Neural cell (in vitro differentiated cells): Measurements from ENCODE around the gene FAS. TPM values are rescaled to one million over a fixed set of nuclear protein-coding genes. Genes with fewer than 3 reads are reported as not detected.

ENCODE experiments used
- H2AFZ ChIP-seq: fragments of 200-600, 300-800 bp; sonication (generic), shearing (Covaris generic); 2 replicates; pipeline ENCODE4 v1.6.0; 2014; ENCODE audit warnings: low read depth, mild to moderate bottlenecking, antibody characterized with exemption, low read length, moderate library complexity
- H3F3A ChIP-seq: fragments of 200-600 bp; shearing (Covaris generic); 2 replicates; pipeline ENCODE4 v1.6.1; 2016; ENCODE audit warnings: mild to moderate bottlenecking, moderate library complexity, mixed read lengths, antibody characterized with exemption, low read length; ENCODE audit not compliant: insufficient read depth, poor library complexity, severe bottlenecking
- H3K27ac ChIP-seq: fragments of 200-600, 300-800 bp; sonication (generic), shearing (Covaris generic); 2 replicates; pipeline ENCODE4 v1.5.1; 2014; ENCODE audit warnings: mild to moderate bottlenecking, low read length, moderate library complexity
- H3K27me3 ChIP-seq: fragments of 300-800, 200-600 bp; sonication (generic), shearing (Covaris generic); 2 replicates; pipeline ENCODE4 v1.6.0; 2014; ENCODE audit warnings: mild to moderate bottlenecking, low read depth, low read length, moderate library complexity; ENCODE audit not compliant: insufficient read depth
- H3K36me3 ChIP-seq: fragments of 300-800, 200-600 bp; sonication (generic), shearing (Covaris generic); 2 replicates; pipeline ENCODE4 v1.5.1; 2014; ENCODE audit warnings: mild to moderate bottlenecking, antibody characterized with exemption, low read length, moderate library complexity; ENCODE audit not compliant: insufficient read depth
- H3K4me2 ChIP-seq: fragments of 300-800, 200-600 bp; sonication (generic), shearing (Covaris generic); 2 replicates; pipeline ENCODE4 v1.6.0; 2014; ENCODE audit warnings: mild to moderate bottlenecking, low read length
- H3K4me3 ChIP-seq: fragments of 300-800, 200-600 bp; sonication (generic), shearing (Covaris generic); 2 replicates; pipeline ENCODE4 v1.5.1; 2014; ENCODE audit warnings: mild to moderate bottlenecking, low read length, moderate library complexity
- H3K79me2 ChIP-seq: fragments of 200-600 bp; shearing (Covaris generic); replicated peaks from 2 replicates; pipeline ENCODE4 v1.6.0; 2014; ENCODE audit warnings: mild to moderate bottlenecking, low read length, moderate library complexity; ENCODE audit not compliant: insufficient read depth
- H3K9ac ChIP-seq: fragments of 300-800, 200-600 bp; sonication (generic), shearing (Covaris generic); 2 replicates; pipeline ENCODE4 v1.6.1; 2016; ENCODE audit warnings: mild to moderate bottlenecking, low read length, mixed read lengths
- H3K9me2 ChIP-seq: fragments of 200-600 bp; shearing (Covaris generic); 2 replicates; pipeline ENCODE4 v1.6.1; 2016; ENCODE audit warnings: mild to moderate bottlenecking, low read length, mixed read lengths; ENCODE audit not compliant: insufficient read depth
- H3K9me3 ChIP-seq: fragments of 200-600, 300-800 bp; sonication (generic), shearing (Covaris generic); 2 replicates; pipeline ENCODE4 v1.6.1; 2016; ENCODE audit warnings: mild to moderate bottlenecking, mixed run types, low read length, moderate library complexity, mixed read lengths
- H4K20me1 ChIP-seq: fragments of 200-600 bp; shearing (Covaris generic); 2 replicates; pipeline ENCODE4 v1.6.1; 2016; ENCODE audit warnings: mild to moderate bottlenecking, mixed run types; ENCODE audit not compliant: insufficient read depth
- CTCF ChIP-seq: fragments of 450-650 bp; IDR thresholded peaks from 2 replicates; pipeline ENCODE4 v1.5.1; 2014; ENCODE audit warnings: antibody characterized with exemption, mild to moderate bottlenecking, moderate library complexity; ENCODE audit not compliant: poor library complexity, severe bottlenecking
- EP300 ChIP-seq: fragments of 450-650 bp; conservative IDR thresholded peaks from 2 replicates; pipeline ENCODE4 v1.6.1; 2014; ENCODE audit warnings: antibody characterized with exemption, mild to moderate bottlenecking, moderate library complexity; ENCODE audit not compliant: poor library complexity, severe bottlenecking
- EZH2 ChIP-seq: fragments of 200-600, 300-800 bp; shearing (Covaris generic), sonication (generic); IDR thresholded peaks from 2 replicates; pipeline ENCODE4 v1.6.1; 2014; ENCODE audit warnings: antibody characterized with exemption, low read length, borderline replicate concordance, mild to moderate bottlenecking; ENCODE audit not compliant: insufficient read depth, poor library complexity, severe bottlenecking
- MXI1 ChIP-seq: fragments of 450-650 bp; conservative IDR thresholded peaks from 2 replicates; pipeline ENCODE4 v1.6.1; 2014; ENCODE audit warnings: antibody characterized with exemption, mild to moderate bottlenecking; ENCODE audit not compliant: poor library complexity, severe bottlenecking
- POLR2AphosphoS5 ChIP-seq: IDR thresholded peaks from 2 replicates; pipeline ENCODE4 v1.6.1; 2012
- RAD21 ChIP-seq: fragments of 450-650 bp; conservative IDR thresholded peaks from 2 replicates; pipeline ENCODE4 v1.6.1; 2014; ENCODE audit warnings: antibody characterized with exemption, mild to moderate bottlenecking, moderate library complexity
- SMC3 ChIP-seq: fragments of 450-650 bp; conservative IDR thresholded peaks from 2 replicates; pipeline ENCODE4 v1.6.1; 2014; ENCODE audit warnings: antibody characterized with exemption, mild to moderate bottlenecking, moderate library complexity; ENCODE audit not compliant: poor library complexity
- TAF1 ChIP-seq: IDR thresholded peaks from 2 replicates; pipeline ENCODE4 v1.6.1; 2012; ENCODE audit warnings: low read depth
- polyA plus RNA-seq: library from polyadenylated mRNA; depleted of rRNA; stranded (reverse); fragments of >200 nt; gene quantifications from 2 replicates; pipeline ENCODE4 v1.2.3, GENCODE V29; 2014
- TF ChIP-seq, protein P1 (sequence below): IDR thresholded peaks from 2 replicates; pipeline ENCODE4 v1.6.1; 2012; ENCODE audit warnings: borderline replicate concordance

FAS gene
- polyA plus RNA-seq, 1 donor from 2014 or later = 2.5 TPM

- no peak for TF ChIP-seq EP300
- TF ChIP-seq, protein P1, sequence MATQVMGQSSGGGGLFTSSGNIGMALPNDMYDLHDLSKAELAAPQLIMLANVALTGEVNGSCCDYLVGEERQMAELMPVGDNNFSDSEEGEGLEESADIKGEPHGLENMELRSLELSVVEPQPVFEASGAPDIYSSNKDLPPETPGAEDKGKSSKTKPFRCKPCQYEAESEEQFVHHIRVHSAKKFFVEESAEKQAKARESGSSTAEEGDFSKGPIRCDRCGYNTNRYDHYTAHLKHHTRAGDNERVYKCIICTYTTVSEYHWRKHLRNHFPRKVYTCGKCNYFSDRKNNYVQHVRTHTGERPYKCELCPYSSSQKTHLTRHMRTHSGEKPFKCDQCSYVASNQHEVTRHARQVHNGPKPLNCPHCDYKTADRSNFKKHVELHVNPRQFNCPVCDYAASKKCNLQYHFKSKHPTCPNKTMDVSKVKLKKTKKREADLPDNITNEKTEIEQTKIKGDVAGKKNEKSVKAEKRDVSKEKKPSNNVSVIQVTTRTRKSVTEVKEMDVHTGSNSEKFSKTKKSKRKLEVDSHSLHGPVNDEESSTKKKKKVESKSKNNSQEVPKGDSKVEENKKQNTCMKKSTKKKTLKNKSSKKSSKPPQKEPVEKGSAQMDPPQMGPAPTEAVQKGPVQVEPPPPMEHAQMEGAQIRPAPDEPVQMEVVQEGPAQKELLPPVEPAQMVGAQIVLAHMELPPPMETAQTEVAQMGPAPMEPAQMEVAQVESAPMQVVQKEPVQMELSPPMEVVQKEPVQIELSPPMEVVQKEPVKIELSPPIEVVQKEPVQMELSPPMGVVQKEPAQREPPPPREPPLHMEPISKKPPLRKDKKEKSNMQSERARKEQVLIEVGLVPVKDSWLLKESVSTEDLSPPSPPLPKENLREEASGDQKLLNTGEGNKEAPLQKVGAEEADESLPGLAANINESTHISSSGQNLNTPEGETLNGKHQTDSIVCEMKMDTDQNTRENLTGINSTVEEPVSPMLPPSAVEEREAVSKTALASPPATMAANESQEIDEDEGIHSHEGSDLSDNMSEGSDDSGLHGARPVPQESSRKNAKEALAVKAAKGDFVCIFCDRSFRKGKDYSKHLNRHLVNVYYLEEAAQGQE = no peak
- TF ChIP-seq EZH2 = no peak
- no peak for TF ChIP-seq TAF1
- no peak for TF ChIP-seq MXI1
- TF ChIP-seq RAD21 = no peak
- no peak for TF ChIP-seq CTCF
- TF ChIP-seq POLR2AphosphoS5 = no peak
- no peak for TF ChIP-seq SMC3
- no peak overlapping the region for H3K9ac ChIP-seq
- H3K9me2 ChIP-seq = no peaks in the 10 kb centered on the region
- H3K36me3 ChIP-seq = no peaks in the 10 kb centered on the region
- H3K79me2 ChIP-seq = no peaks in the 10 kb centered on the region
- no peak overlapping the region for H2AFZ ChIP-seq
- H4K20me1 ChIP-seq = no peaks in the 10 kb centered on the region
- H3F3A ChIP-seq = no peaks in the 10 kb centered on the region
- no peaks in the 10 kb centered on the region for H3K27me3 ChIP-seq
- no peak overlapping the region for H3K4me3 ChIP-seq
- no peak overlapping the region for H3K4me2 ChIP-seq
- no peak overlapping the region for H3K27ac ChIP-seq
- H3K9me3 ChIP-seq = no peaks in the 10 kb centered on the region
These were observed 31.9 kb upstream of the FAS start for GRCh38 chr10:88958721-88959120.

DNA sequence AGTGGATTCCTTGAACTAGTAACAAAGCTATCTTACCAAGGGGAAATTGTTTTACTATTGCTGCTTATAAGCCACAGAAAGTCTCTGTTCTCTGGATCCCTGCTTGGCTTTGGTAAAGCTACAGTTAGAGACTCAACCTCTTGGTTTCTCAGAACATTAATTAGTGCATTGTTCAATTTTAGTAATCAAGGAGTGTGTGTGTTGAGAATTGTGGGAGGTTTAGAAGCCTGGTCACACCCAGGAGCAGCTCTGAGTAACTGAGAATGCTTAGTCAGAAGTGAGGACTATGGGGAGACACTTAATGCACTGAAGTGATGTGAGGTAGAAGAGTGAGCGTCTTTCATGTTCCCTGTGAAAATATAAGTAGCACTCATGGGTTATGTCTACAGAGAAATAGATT, 29.8 kb upstream of the FAS start:
- no peak overlapping the region for H3K4me2 ChIP-seq
- no peak overlapping the region for H3K4me3 ChIP-seq
- H2AFZ ChIP-seq = no peak overlapping the region
- no peaks in the 10 kb centered on the region for H3K9me2 ChIP-seq
- H4K20me1 ChIP-seq = no peaks in the 10 kb centered on the region
- no peak overlapping the region for H3K9ac ChIP-seq
- H3F3A ChIP-seq = no peaks in the 10 kb centered on the region
- H3K36me3 ChIP-seq = no peaks in the 10 kb centered on the region
- no peak overlapping the region for H3K27ac ChIP-seq
- no peak for TF ChIP-seq EZH2
- TF ChIP-seq MXI1 = no peak
- H3K79me2 ChIP-seq = no peaks in the 10 kb centered on the region
- no peaks in the 10 kb centered on the region for H3K9me3 ChIP-seq
- no peaks in the 10 kb centered on the region for H3K27me3 ChIP-seq

DNA sequence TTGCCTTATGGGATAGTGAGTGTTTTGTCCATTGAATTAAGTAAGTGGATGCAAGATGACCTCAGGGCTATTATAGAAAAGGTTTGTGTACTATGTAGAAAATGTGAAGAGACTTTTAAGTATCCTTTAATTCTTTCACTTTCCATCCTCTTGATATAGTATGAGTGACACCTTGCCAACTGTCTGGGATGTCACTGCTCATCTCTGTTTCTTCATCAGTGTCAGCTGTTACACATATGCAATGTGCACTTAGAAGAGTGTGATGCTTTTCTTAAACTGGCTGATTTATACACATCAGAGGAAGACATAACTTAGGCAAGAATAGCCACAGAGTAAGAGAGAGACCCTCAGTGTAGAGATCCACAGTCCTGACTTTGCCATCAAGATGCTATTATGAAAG, 29.3 kb upstream of the FAS start:
- H3K9me2 ChIP-seq = no peaks in the 10 kb centered on the region
- no peaks in the 10 kb centered on the region for H4K20me1 ChIP-seq
- no peak overlapping the region for H3K4me3 ChIP-seq
- no peaks in the 10 kb centered on the region for H3K36me3 ChIP-seq
- H3F3A ChIP-seq = no peaks in the 10 kb centered on the region
- no peak overlapping the region for H3K9ac ChIP-seq
- H3K79me2 ChIP-seq = no peaks in the 10 kb centered on the region
- no peaks in the 10 kb centered on the region for H3K27me3 ChIP-seq
- H3K27ac ChIP-seq = no peak overlapping the region
- H3K9me3 ChIP-seq = no peaks in the 10 kb centered on the region
- TF ChIP-seq MXI1 (no peak), SMC3 (no peak), RAD21 (no peak), EP300 (peak; percentile 87), TAF1 (no peak), CTCF (no peak), EZH2 (no peak), POLR2AphosphoS5 (peak; percentile 51)
- TF ChIP-seq, protein P1 = no peak
- H3K4me2 ChIP-seq = no peak overlapping the region
- H2AFZ ChIP-seq = no peak overlapping the region
